Measurements from ENCODE around the gene CDK18.

The CDK18 gene

GRCh38 chr1:205523891-205524793, 19.7 kb downstream of the CDK18 start:
- peaks cover 8% of the 10 kb centered on the region for H3K4me1 ChIP-seq (ENCODE audit: control insufficient read depth, insufficient read depth, low read length)

GRCh38 chr1:205524794-205525101, 20.3 kb downstream of the CDK18 start:
- POLR2A ChIA-PET = interaction anchor here (1.0 kb wide), 3 partner anchors 20 to 39 kb away, joined by 3 to 7 read pairs (median 5); partner anchors contain the start of gene CDK18
- TF ChIP-seq ZNF221 (tag by site-specific recombination; IDR thresholded peaks at IDR 0.05; ENCODE audit: borderline replicate concordance) = no peak
- TF ChIP-seq ZBTB17 (tag by site-specific recombination; IDR thresholded peaks at IDR 0.05) = peak; percentile 53; the same call in 1 of the 2 replicates
- H3K4me3 ChIP-seq (ENCODE audit: low read depth, low read length) = no peak overlapping the region

More at GRCh38 chr1:205523891-205524793, 19.7 kb downstream of the CDK18 start:
- ChIA-PET CTCF (interaction anchor here (0.6 to 9.1 kb wide), 70 partner anchors 8 to 678 kb away, joined by 3 to 459 read pairs (median 4); partner anchors contain the start of gene ELK4), POLR2A (interaction anchor here (1.0 to 1.4 kb wide), 4 partner anchors 20 to 39 kb away, joined by 3 to 7 read pairs (median 4); partner anchors contain the start of gene CDK18)
- H3K27ac ChIP-seq (ENCODE audit: extremely low read depth, low read depth, low read length) = no peak overlapping the region
- peak; percentile 70 for TF ChIP-seq ZNF600 (tag by site-specific recombination; IDR thresholded peaks at IDR 0.05)
- peak; percentile 89 for TF ChIP-seq GLIS2 (tag by site-specific recombination; IDR thresholded peaks at IDR 0.05)
- 0 out of 2 replicates have a peak, but pooled peaks have one; percentile 24 for TF ChIP-seq ZEB2 (tag by site-specific recombination; IDR thresholded peaks at IDR 0.05)
- peak; percentile 97 for TF ChIP-seq ZNF654 (tag by site-specific recombination; IDR thresholded peaks at IDR 0.05; ENCODE audit: low read depth)
- 0 out of 2 replicates have a peak, but pooled peaks have one; percentile 46 for TF ChIP-seq ZNF660 (tag by site-specific recombination; IDR thresholded peaks at IDR 0.05)
- TF ChIP-seq ZNF776 (tag by site-specific recombination; IDR thresholded peaks at IDR 0.05; ENCODE audit: borderline replicate concordance) = no peak
- 0 out of 2 replicates have a peak, but pooled peaks have one; percentile 38 for TF ChIP-seq ZNF2 (tag by site-specific recombination; IDR thresholded peaks at IDR 0.05)
- TF ChIP-seq GLIS1 (tag by site-specific recombination; IDR thresholded peaks at IDR 0.05) = peak; percentile 63
- no peak for TF ChIP-seq SP7 (tag by site-specific recombination; IDR thresholded peaks at IDR 0.05)
- TF ChIP-seq PATZ1 (tag by site-specific recombination; IDR thresholded peaks at IDR 0.05) = peak; percentile 57; the same call in 1 of the 2 replicates
- TF ChIP-seq ZBTB8A (tag by site-specific recombination; IDR thresholded peaks at IDR 0.05) = 0 out of 2 replicates have a peak, but pooled peaks have one; percentile 11
- no peak for TF ChIP-seq ZNF76 (tag by site-specific recombination; IDR thresholded peaks at IDR 0.05; ENCODE audit: borderline replicate concordance, low read depth)
- peak; percentile 91 for TF ChIP-seq CTCF (tag by site-specific recombination; IDR thresholded peaks at IDR 0.05)
- 0 out of 2 replicates have a peak, but pooled peaks have one; percentile 19 for TF ChIP-seq ZNF692 (tag by site-specific recombination; IDR thresholded peaks at IDR 0.05)
- peak; percentile 72 for TF ChIP-seq ZIC2 (tag by site-specific recombination; IDR thresholded peaks at IDR 0.05)
- no peak overlapping the region for H3K4me3 ChIP-seq (ENCODE audit: low read depth, low read length)
- H3K36me3 ChIP-seq (ENCODE audit: control insufficient read depth in 2 of 2, insufficient read depth in 1 of 2, low read length in 2 of 2) = peaks cover 0 to 5% of the 10 kb centered on the region in 2 experiments; a peak in 1 of 3 replicates
- no peaks in the 10 kb centered on the region for H3K9me3 ChIP-seq (ENCODE audit: control insufficient read depth, insufficient read depth, low read depth, low read length)

More at GRCh38 chr1:205524794-205525101, 20.3 kb downstream of the CDK18 start:
- Histone ChIP-seq H3K9me3 (ENCODE audit: control insufficient read depth, insufficient read depth, low read depth, low read length) (no peaks in the 10 kb centered on the region), H3K4me1 (ENCODE audit: control insufficient read depth, insufficient read depth, low read length) (peaks cover 4% of the 10 kb centered on the region), H3K27ac (ENCODE audit: extremely low read depth, low read depth, low read length) (no peak overlapping the region), H3K36me3 (ENCODE audit: control insufficient read depth in 2 of 2, insufficient read depth in 1 of 2, low read length in 2 of 2) (peaks cover 0 to 7% of the 10 kb centered on the region in 2 experiments; a peak in 1 of 3 replicates)
- CTCF ChIA-PET = interaction anchor here (0.6 to 9.1 kb wide), 57 partner anchors 9 to 548 kb away, joined by 3 to 459 read pairs (median 6); partner anchors contain the start of gene ELK4

Measured in HEK293 (cell line).